Activated naive CD8-positive, alpha-beta T cell (primary cell): ENCODE measurements around the gene CNR2.
"Not testable (repeated sequence)": the region's sequence is repeated elsewhere in the genome, so short reads cannot be mapped to it uniquely, and the experiment has no call there.

Experiments
- H3K27ac Mint-ChIP-seq: one replicate; pipeline ENCODE4 v1.8.0; 2021; ENCODE audit warnings: mixed read lengths
- H3K27me3 Mint-ChIP-seq: one replicate; pipeline ENCODE4 v1.8.0; 2021; ENCODE audit warnings: mixed read lengths
- H3K36me3 Mint-ChIP-seq: one replicate; pipeline ENCODE4 v1.8.0; 2021; ENCODE audit warnings: mixed read lengths
- H3K4me1 Mint-ChIP-seq: one replicate; pipeline ENCODE4 v1.8.0; 2021; ENCODE audit warnings: low read depth, mixed read lengths
- H3K4me3 Mint-ChIP-seq: one replicate; pipeline ENCODE4 v1.8.0; 2021; ENCODE audit warnings: mild to moderate bottlenecking, mixed read lengths
- H3K9me3 Mint-ChIP-seq: one replicate; pipeline ENCODE4 v1.8.0; 2021; ENCODE audit warnings: low read depth, mixed read lengths

Gene CNR2

GRCh38 chr1:23905461-23906025 is 7.6 kb downstream of the CNR2 start:
- peaks cover 4% of the 10 kb centered on the region for H3K27me3 Mint-ChIP-seq
- H3K4me3 Mint-ChIP-seq, result no peak overlapping the region
- peaks cover 20% of the 10 kb centered on the region for H3K4me1 Mint-ChIP-seq
- H3K9me3 Mint-ChIP-seq, result no peaks in the 10 kb centered on the region
- H3K27ac Mint-ChIP-seq, result no peak overlapping the region
- no peaks in the 10 kb centered on the region for H3K36me3 Mint-ChIP-seq

GRCh38 chr1:23904748-23905357 is 8.3 kb downstream of the CNR2 start:
- H3K4me3 Mint-ChIP-seq, result no peak overlapping the region
- no peaks in the 10 kb centered on the region for H3K9me3 Mint-ChIP-seq
- H3K4me1 Mint-ChIP-seq, result peaks cover 16% of the 10 kb centered on the region
- no peak overlapping the region for H3K27ac Mint-ChIP-seq
- H3K27me3 Mint-ChIP-seq, result peaks cover 4% of the 10 kb centered on the region
- no peaks in the 10 kb centered on the region for H3K36me3 Mint-ChIP-seq

- no peaks in the 10 kb centered on the region for H3K9me3 Mint-ChIP-seq
- peaks cover 4% of the 10 kb centered on the region for H3K27me3 Mint-ChIP-seq
- H3K4me3 Mint-ChIP-seq, result no peak overlapping the region
- H3K36me3 Mint-ChIP-seq, result no peaks in the 10 kb centered on the region
- H3K27ac Mint-ChIP-seq, result no peak overlapping the region
- H3K4me1 Mint-ChIP-seq, result peaks cover 10% of the 10 kb centered on the region
These were observed 9.4 kb downstream of the CNR2 start for GRCh38 chr1:23903754-23904153.

GRCh38 chr1:23902321-23903278 is 10.6 kb downstream of the CNR2 start:
- no peak overlapping the region for H3K27ac Mint-ChIP-seq
- H3K4me3 Mint-ChIP-seq, result no peak overlapping the region
- H3K4me1 Mint-ChIP-seq, result peaks cover 6% of the 10 kb centered on the region
- H3K27me3 Mint-ChIP-seq, result peaks cover 4% of the 10 kb centered on the region
- no peaks in the 10 kb centered on the region for H3K9me3 Mint-ChIP-seq
- no peaks in the 10 kb centered on the region for H3K36me3 Mint-ChIP-seq

- H3K9me3 Mint-ChIP-seq, H3K27ac Mint-ChIP-seq, H3K27me3 Mint-ChIP-seq, H3K36me3 Mint-ChIP-seq, H3K4me3 Mint-ChIP-seq: not testable (repeated sequence)
- peaks cover 20% of the 10 kb centered on the region for H3K4me1 Mint-ChIP-seq
These were observed 13.1 kb downstream of the CNR2 start for GRCh38 chr1:23900017-23900416.

- H3K9me3 Mint-ChIP-seq, result no peaks in the 10 kb centered on the region
- peaks cover 20% of the 10 kb centered on the region for H3K4me1 Mint-ChIP-seq
- H3K27ac Mint-ChIP-seq, result no peak overlapping the region
- no peak overlapping the region for H3K4me3 Mint-ChIP-seq
- no peaks in the 10 kb centered on the region for H3K27me3 Mint-ChIP-seq
- no peaks in the 10 kb centered on the region for H3K36me3 Mint-ChIP-seq
These were observed 14.1 kb downstream of the CNR2 start for GRCh38 chr1:23899070-23899469.

GRCh38 chr1:23897083-23897482 is 16.1 kb downstream of the CNR2 start:
- H3K4me3 Mint-ChIP-seq, result no peak overlapping the region

GRCh38 chr1:23896491-23896890 is 16.7 kb downstream of the CNR2 start:
- Mint-ChIP-seq H3K36me3 (no peaks in the 10 kb centered on the region), H3K27ac (no peak overlapping the region), H3K4me3 (no peak overlapping the region), H3K9me3 (no peaks in the 10 kb centered on the region), H3K4me1 (peaks cover 20% of the 10 kb centered on the region), H3K27me3 (no peaks in the 10 kb centered on the region)

More at GRCh38 chr1:23897083-23897482, 16.1 kb downstream of the CNR2 start:
- Mint-ChIP-seq H3K9me3 (no peaks in the 10 kb centered on the region), H3K4me1 (peaks cover 20% of the 10 kb centered on the region), H3K27me3 (no peaks in the 10 kb centered on the region), H3K27ac (no peak overlapping the region), H3K36me3 (no peaks in the 10 kb centered on the region)

- H3K36me3 Mint-ChIP-seq, result no peaks in the 10 kb centered on the region
- H3K27ac Mint-ChIP-seq, result no peak overlapping the region
- H3K27me3 Mint-ChIP-seq, result no peaks in the 10 kb centered on the region
- H3K9me3 Mint-ChIP-seq, result no peaks in the 10 kb centered on the region
- H3K4me3 Mint-ChIP-seq, result no peak overlapping the region
- H3K4me1 Mint-ChIP-seq, result peaks cover 20% of the 10 kb centered on the region
These were observed 17.2 kb downstream of the CNR2 start for GRCh38 chr1:23895993-23896392.

- no peak overlapping the region for H3K4me3 Mint-ChIP-seq
- H3K36me3 Mint-ChIP-seq, result no peaks in the 10 kb centered on the region
- peaks cover 20% of the 10 kb centered on the region for H3K4me1 Mint-ChIP-seq
- no peak overlapping the region for H3K27ac Mint-ChIP-seq
- no peaks in the 10 kb centered on the region for H3K27me3 Mint-ChIP-seq
- H3K9me3 Mint-ChIP-seq, result no peaks in the 10 kb centered on the region
These were observed 18.1 kb downstream of the CNR2 start for GRCh38 chr1:23895082-23895481.

GRCh38 chr1:23889074-23889473 is 24.1 kb downstream of the CNR2 start:
- Mint-ChIP-seq H3K4me3 (no peak overlapping the region), H3K9me3 (no peaks in the 10 kb centered on the region), H3K36me3 (no peaks in the 10 kb centered on the region), H3K27ac (no peak overlapping the region), H3K27me3 (no peaks in the 10 kb centered on the region), H3K4me1 (no peaks in the 10 kb centered on the region)

GRCh38 chr1:23885222-23885621 is 27.9 kb downstream of the CNR2 start:
- Mint-ChIP-seq H3K9me3 (no peaks in the 10 kb centered on the region), H3K27ac (no peak overlapping the region), H3K27me3 (no peaks in the 10 kb centered on the region), H3K36me3 (no peaks in the 10 kb centered on the region), H3K4me1 (no peaks in the 10 kb centered on the region), H3K4me3 (no peak overlapping the region)

- Mint-ChIP-seq H3K27ac (no peak overlapping the region), H3K4me1 (no peaks in the 10 kb centered on the region), H3K4me3 (no peak overlapping the region)
These were observed 30.4 kb downstream of the CNR2 start for GRCh38 chr1:23882746-23883145.

GRCh38 chr1:23879809-23880208 is 33.4 kb downstream of the CNR2 start:
- no peak overlapping the region for H3K27ac Mint-ChIP-seq
- H3K4me3 Mint-ChIP-seq, result no peak overlapping the region
- no peaks in the 10 kb centered on the region for H3K4me1 Mint-ChIP-seq
- H3K9me3 Mint-ChIP-seq, result peaks cover 11% of the 10 kb centered on the region
- peaks cover 12% of the 10 kb centered on the region for H3K36me3 Mint-ChIP-seq
- H3K27me3 Mint-ChIP-seq, result no peaks in the 10 kb centered on the region

More at GRCh38 chr1:23882746-23883145, 30.4 kb downstream of the CNR2 start:
- Mint-ChIP-seq H3K36me3 (peaks cover 9% of the 10 kb centered on the region), H3K27me3 (no peaks in the 10 kb centered on the region), H3K9me3 (peaks cover 7% of the 10 kb centered on the region)

- Mint-ChIP-seq H3K4me3 (no peak overlapping the region), H3K4me1 (no peaks in the 10 kb centered on the region), H3K27me3 (no peaks in the 10 kb centered on the region), H3K9me3 (peaks cover 11% of the 10 kb centered on the region), H3K36me3 (peaks cover 12% of the 10 kb centered on the region), H3K27ac (no peak overlapping the region)
These were observed 34.5 kb downstream of the CNR2 start for GRCh38 chr1:23878668-23879067.
